ENCODE measurements around the gene ZBTB20.
"Not testable (repeated sequence)": the region's sequence is repeated elsewhere in the genome, so short reads cannot be mapped to it uniquely, and the experiment has no call there.

ZBTB20 gene

GRCh38 chr3:114816052-114816451, 331.0 kb downstream of the ZBTB20 start:
- no peak for DNase-seq (ENCODE audit: low read depth)
- no peak for TF ChIP-seq CTCF (conservative IDR thresholded peaks at IDR 0.05; ENCODE audit: low read depth, low read length)
- no peak overlapping the region for H3K4me3 ChIP-seq (ENCODE audit: low read depth, low read length)

GRCh38 chr3:114812541-114813238, 334.4 kb downstream of the ZBTB20 start:
- not testable (repeated sequence) for H3K4me3 ChIP-seq (ENCODE audit: low read depth, low read length); DNase-seq (ENCODE audit: low read depth)

- peak; percentile 93 for DNase-seq (ENCODE audit: low read depth)
- no peak overlapping the region for H3K4me3 ChIP-seq (ENCODE audit: low read depth, low read length)
- TF ChIP-seq CTCF (conservative IDR thresholded peaks at IDR 0.05; ENCODE audit: low read depth, low read length): no peak
Measured at GRCh38 chr3:114809668-114810413, 337.2 kb downstream of the ZBTB20 start.

- no peak overlapping the region for H3K4me3 ChIP-seq (ENCODE audit: low read depth, low read length)
- DNase-seq (ENCODE audit: low read depth): peak; percentile 14
- no peak for TF ChIP-seq CTCF (conservative IDR thresholded peaks at IDR 0.05; ENCODE audit: low read depth, low read length)
Measured at GRCh38 chr3:114804099-114804498, 343.0 kb downstream of the ZBTB20 start.

- no peak for TF ChIP-seq CTCF (conservative IDR thresholded peaks at IDR 0.05; ENCODE audit: low read depth, low read length)
- no peak for DNase-seq (ENCODE audit: low read depth)
- H3K4me3 ChIP-seq (ENCODE audit: low read depth, low read length): no peak overlapping the region
Measured at GRCh38 chr3:114803042-114803695, 343.9 kb downstream of the ZBTB20 start.

- no peak overlapping the region for H3K4me3 ChIP-seq (ENCODE audit: low read depth, low read length)
- DNase-seq (ENCODE audit: low read depth): no peak
- TF ChIP-seq CTCF (conservative IDR thresholded peaks at IDR 0.05; ENCODE audit: low read depth, low read length): no peak
Measured at GRCh38 chr3:114800272-114801031, 346.6 kb downstream of the ZBTB20 start.

- TF ChIP-seq CTCF (conservative IDR thresholded peaks at IDR 0.05; ENCODE audit: low read depth, low read length): no peak
- DNase-seq (ENCODE audit: low read depth): no peak
- H3K4me3 ChIP-seq (ENCODE audit: low read depth, low read length): no peak overlapping the region
Measured at GRCh38 chr3:114799816-114800215, 347.3 kb downstream of the ZBTB20 start.
